ENCODE data around the gene SHROOM3. TPM values are rescaled to one million over a fixed set of nuclear protein-coding genes. Genes with fewer than 3 reads are reported as not detected.

SHROOM3 gene
- polyA plus RNA-seq, 2 of the 4 experiments (the other 2 are of a cell fraction): 2.8 to 5.1 TPM

DNA sequence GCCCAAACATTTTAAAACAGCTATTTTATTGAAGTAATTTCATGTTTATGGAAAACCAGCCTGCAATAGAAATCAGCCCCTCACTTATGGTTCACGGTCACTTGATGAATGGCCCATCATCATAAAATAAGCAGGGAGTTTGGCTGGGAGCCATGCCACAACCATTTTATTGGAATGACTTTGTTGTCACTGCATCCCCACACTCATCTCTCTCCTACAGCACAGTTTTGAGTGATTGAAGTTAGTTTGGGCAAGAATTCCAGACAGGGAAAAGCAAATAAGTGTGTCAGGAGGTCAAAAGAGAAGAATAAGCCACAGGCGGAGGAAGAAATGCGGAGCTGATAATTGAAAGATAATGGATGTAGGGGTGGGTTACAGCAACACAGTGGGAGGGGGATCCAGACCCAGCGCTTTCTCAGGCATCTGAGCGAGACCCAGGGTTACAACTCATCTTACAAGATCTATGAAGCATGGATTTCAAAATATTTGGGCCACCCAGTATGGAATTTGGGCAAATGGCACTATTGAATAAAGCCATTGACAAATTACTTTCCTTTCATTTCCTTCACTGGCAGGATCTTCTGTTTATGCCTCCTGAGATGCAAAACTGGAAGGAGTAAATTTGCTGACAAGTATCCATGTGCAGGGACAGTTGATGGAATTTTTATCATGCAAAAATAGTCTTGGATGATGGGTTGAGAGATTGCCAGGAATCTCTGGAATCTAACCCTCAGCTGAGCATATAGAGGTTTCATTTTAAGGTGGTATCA lies 100.8 kb downstream of the SHROOM3 start:
- TF ChIP-seq EHMT2 (IDR thresholded peaks at IDR 0.05; ENCODE audit: low read depth) (no peak), HOXA7 (CRISPR knock-in tag; IDR thresholded peaks at IDR 0.05) (no peak), RNF2 (IDR thresholded peaks at IDR 0.05; ENCODE audit: borderline replicate concordance, low read depth) (no peak), ESRRA (IDR thresholded peaks at IDR 0.05; ENCODE audit: borderline replicate concordance, low read length) (no peak), CBX2 (IDR thresholded peaks at IDR 0.05; ENCODE audit: borderline replicate concordance, low read depth) (no peak), CHD4 (IDR thresholded peaks at IDR 0.05; ENCODE audit: borderline replicate concordance) (no peak), NR3C1 (IDR thresholded peaks at IDR 0.05) (no peak), ZFP36 (IDR thresholded peaks at IDR 0.05; ENCODE audit: borderline replicate concordance, partially characterized antibody) (no peak), MAFK (IDR thresholded peaks at IDR 0.05; ENCODE audit: partially characterized antibody) (no peak), RFX5 (IDR thresholded peaks at IDR 0.05) (no peak)
- TF ChIP-seq, protein P1, sequence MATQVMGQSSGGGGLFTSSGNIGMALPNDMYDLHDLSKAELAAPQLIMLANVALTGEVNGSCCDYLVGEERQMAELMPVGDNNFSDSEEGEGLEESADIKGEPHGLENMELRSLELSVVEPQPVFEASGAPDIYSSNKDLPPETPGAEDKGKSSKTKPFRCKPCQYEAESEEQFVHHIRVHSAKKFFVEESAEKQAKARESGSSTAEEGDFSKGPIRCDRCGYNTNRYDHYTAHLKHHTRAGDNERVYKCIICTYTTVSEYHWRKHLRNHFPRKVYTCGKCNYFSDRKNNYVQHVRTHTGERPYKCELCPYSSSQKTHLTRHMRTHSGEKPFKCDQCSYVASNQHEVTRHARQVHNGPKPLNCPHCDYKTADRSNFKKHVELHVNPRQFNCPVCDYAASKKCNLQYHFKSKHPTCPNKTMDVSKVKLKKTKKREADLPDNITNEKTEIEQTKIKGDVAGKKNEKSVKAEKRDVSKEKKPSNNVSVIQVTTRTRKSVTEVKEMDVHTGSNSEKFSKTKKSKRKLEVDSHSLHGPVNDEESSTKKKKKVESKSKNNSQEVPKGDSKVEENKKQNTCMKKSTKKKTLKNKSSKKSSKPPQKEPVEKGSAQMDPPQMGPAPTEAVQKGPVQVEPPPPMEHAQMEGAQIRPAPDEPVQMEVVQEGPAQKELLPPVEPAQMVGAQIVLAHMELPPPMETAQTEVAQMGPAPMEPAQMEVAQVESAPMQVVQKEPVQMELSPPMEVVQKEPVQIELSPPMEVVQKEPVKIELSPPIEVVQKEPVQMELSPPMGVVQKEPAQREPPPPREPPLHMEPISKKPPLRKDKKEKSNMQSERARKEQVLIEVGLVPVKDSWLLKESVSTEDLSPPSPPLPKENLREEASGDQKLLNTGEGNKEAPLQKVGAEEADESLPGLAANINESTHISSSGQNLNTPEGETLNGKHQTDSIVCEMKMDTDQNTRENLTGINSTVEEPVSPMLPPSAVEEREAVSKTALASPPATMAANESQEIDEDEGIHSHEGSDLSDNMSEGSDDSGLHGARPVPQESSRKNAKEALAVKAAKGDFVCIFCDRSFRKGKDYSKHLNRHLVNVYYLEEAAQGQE (IDR thresholded peaks at IDR 0.05): no peak
- TF ChIP-seq, protein P2, sequence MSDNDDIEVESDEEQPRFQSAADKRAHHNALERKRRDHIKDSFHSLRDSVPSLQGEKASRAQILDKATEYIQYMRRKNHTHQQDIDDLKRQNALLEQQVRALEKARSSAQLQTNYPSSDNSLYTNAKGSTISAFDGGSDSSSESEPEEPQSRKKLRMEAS (IDR thresholded peaks at IDR 0.05): no peak
- TF ChIP-seq, protein P3, sequence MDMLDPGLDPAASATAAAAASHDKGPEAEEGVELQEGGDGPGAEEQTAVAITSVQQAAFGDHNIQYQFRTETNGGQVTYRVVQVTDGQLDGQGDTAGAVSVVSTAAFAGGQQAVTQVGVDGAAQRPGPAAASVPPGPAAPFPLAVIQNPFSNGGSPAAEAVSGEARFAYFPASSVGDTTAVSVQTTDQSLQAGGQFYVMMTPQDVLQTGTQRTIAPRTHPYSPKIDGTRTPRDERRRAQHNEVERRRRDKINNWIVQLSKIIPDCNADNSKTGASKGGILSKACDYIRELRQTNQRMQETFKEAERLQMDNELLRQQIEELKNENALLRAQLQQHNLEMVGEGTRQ (IDR thresholded peaks at IDR 0.05): no peak
- DNase-seq (ENCODE audit: low read depth in 1 of 2, low spot score in 1 of 2): no peak
- Histone ChIP-seq H3K4me3 (no peak overlapping the region), H3K27ac (no peak overlapping the region), H3K4me1 (no peaks in the 10 kb centered on the region), H3K4me2 (no peak overlapping the region), H3K9me3 (no peaks in the 10 kb centered on the region)
- ChIA-PET CTCF (no interaction called here), POLR2A (no interaction called here)
- WGBS (ENCODE audit: missing lambda C conversion rate): 68% methylated on average over 5 of the region's 5 CpGs
- FAIRE-seq: no peak
- ATAC-seq: no peak

DNA sequence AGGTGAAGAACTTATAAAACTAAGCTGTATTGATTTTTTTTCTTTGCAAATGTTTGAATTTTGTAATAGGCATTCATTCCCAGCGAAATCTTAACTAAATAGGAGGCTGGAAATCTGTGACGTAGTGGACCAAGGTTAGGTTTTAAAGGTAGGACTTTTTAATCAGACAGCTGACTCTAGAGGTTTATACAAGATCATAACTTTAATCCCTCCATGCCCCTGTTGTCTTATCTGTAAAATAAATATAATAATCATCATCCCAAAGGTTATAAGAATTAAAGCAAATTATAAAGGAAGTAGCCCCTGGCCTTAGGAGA lies 101.3 kb downstream of the SHROOM3 start:
- TF ChIP-seq CHD2 (IDR thresholded peaks at IDR 0.05; ENCODE audit: low read length, partially characterized antibody) (no peak), SREBF2 (IDR thresholded peaks at IDR 0.05) (no peak), NR3C1 (IDR thresholded peaks at IDR 0.05) (no peak), JUN (IDR thresholded peaks at IDR 0.05) (no peak), PHF8 (IDR thresholded peaks at IDR 0.05; ENCODE audit: borderline replicate concordance, low read depth) (no peak), EP300 (IDR thresholded peaks at IDR 0.05) (no peak), RNF2 (IDR thresholded peaks at IDR 0.05; ENCODE audit: borderline replicate concordance, low read depth) (no peak), HOXA7 (CRISPR knock-in tag; IDR thresholded peaks at IDR 0.05) (no peak), CHD4 (IDR thresholded peaks at IDR 0.05; ENCODE audit: borderline replicate concordance) (no peak), FOSB (CRISPR knock-in tag; IDR thresholded peaks at IDR 0.05) (no peak), TFCP2L1 (CRISPR knock-in tag; IDR thresholded peaks at IDR 0.05) (no peak), JUNB (IDR thresholded peaks at IDR 0.05) (no peak), MYC (IDR thresholded peaks at IDR 0.05; ENCODE audit: borderline replicate concordance, low read length) (no peak), RFX5 (IDR thresholded peaks at IDR 0.05) (no peak), HOXB5 (CRISPR knock-in tag; IDR thresholded peaks at IDR 0.05) (no peak)
- TF ChIP-seq, protein P2 (IDR thresholded peaks at IDR 0.05): no peak
- TF ChIP-seq, protein P4, sequence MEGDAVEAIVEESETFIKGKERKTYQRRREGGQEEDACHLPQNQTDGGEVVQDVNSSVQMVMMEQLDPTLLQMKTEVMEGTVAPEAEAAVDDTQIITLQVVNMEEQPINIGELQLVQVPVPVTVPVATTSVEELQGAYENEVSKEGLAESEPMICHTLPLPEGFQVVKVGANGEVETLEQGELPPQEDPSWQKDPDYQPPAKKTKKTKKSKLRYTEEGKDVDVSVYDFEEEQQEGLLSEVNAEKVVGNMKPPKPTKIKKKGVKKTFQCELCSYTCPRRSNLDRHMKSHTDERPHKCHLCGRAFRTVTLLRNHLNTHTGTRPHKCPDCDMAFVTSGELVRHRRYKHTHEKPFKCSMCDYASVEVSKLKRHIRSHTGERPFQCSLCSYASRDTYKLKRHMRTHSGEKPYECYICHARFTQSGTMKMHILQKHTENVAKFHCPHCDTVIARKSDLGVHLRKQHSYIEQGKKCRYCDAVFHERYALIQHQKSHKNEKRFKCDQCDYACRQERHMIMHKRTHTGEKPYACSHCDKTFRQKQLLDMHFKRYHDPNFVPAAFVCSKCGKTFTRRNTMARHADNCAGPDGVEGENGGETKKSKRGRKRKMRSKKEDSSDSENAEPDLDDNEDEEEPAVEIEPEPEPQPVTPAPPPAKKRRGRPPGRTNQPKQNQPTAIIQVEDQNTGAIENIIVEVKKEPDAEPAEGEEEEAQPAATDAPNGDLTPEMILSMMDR (IDR thresholded peaks at IDR 0.05): no peak
- TF ChIP-seq, protein P5, sequence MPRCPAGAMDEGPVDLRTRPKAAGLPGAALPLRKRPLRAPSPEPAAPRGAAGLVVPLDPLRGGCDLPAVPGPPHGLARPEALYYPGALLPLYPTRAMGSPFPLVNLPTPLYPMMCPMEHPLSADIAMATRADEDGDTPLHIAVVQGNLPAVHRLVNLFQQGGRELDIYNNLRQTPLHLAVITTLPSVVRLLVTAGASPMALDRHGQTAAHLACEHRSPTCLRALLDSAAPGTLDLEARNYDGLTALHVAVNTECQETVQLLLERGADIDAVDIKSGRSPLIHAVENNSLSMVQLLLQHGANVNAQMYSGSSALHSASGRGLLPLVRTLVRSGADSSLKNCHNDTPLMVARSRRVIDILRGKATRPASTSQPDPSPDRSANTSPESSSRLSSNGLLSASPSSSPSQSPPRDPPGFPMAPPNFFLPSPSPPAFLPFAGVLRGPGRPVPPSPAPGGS (IDR thresholded peaks at IDR 0.05): no peak
- TF ChIP-seq, protein P6, sequence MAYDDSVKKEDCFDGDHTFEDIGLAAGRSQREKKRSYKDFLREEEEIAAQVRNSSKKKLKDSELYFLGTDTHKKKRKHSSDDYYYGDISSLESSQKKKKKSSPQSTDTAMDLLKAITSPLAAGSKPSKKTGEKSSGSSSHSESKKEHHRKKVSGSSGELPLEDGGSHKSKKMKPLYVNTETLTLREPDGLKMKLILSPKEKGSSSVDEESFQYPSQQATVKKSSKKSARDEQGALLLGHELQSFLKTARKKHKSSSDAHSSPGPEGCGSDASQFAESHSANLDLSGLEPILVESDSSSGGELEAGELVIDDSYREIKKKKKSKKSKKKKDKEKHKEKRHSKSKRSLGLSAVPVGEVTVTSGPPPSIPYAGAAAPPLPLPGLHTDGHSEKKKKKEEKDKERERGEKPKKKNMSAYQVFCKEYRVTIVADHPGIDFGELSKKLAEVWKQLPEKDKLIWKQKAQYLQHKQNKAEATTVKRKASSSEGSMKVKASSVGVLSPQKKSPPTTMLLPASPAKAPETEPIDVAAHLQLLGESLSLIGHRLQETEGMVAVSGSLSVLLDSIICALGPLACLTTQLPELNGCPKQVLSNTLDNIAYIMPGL (CRISPR knock-in tag; IDR thresholded peaks at IDR 0.05; ENCODE audit: borderline replicate concordance): no peak
- Histone ChIP-seq H3K27ac (no peak overlapping the region), H3K4me2 (no peak overlapping the region), H3K4me1 (no peaks in the 10 kb centered on the region), H3K9me3 (no peaks in the 10 kb centered on the region), H3K4me3 (no peak overlapping the region)
- 53% methylated on average over 2 of the region's 2 CpGs for WGBS (ENCODE audit: missing lambda C conversion rate)
- CTCF ChIA-PET: no interaction called here
- ATAC-seq: no peak
- FAIRE-seq: no peak
- no peak for DNase-seq (ENCODE audit: low read depth in 1 of 2, low spot score in 1 of 2)
- POLR2A ChIA-PET: no interaction called here
